ENCODE measurements around the gene TRPM3. TPM values are rescaled to one million over a fixed set of nuclear protein-coding genes. Genes with fewer than 3 reads are reported as not detected.
A peak's percentile ranks its signal among the peaks of the same experiment; 100 is the strongest.
"Not testable (repeated sequence)": the region's sequence is repeated elsewhere in the genome, so short reads cannot be mapped to it uniquely, and the experiment has no call there.

TRPM3 gene
- total RNA-seq, 1 experiment from 2014 or later: 0.03 TPM

DNA sequence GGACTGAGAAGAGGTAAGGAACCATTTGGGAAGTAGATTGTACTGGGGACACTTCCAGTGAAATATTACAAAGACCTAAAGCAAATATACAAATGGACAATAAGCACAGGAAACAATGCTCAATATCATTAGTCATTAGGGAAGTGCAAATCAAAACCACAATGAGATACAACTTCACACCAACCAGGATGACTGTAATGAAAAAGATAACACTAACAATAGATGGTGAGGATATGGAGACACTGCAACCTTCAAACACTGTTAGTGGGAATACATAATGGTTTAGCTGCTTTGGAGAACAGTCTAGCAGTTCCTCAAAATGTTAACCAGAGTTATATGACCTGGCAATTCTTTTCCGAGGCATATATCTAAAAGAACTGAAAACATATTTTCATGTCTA is 149.7 kb downstream of the TRPM3 start:
- no peaks in the 10 kb centered on the region for H3K27me3 ChIP-seq (replicated peaks)
- no peak overlapping the region for H3K4me3 ChIP-seq
- H3K9me3 ChIP-seq (replicated peaks): no peaks in the 10 kb centered on the region
- H3K27ac ChIP-seq: no peak overlapping the region
- no peaks in the 10 kb centered on the region for H3K4me1 ChIP-seq (replicated peaks)
- H3K36me3 ChIP-seq: no peaks in the 10 kb centered on the region
- DNase-seq (ENCODE audit: low read depth in 1 of 2, low spot score in 2 of 2): no peak

GRCh38 chr9:70966380-70966779 is 155.0 kb downstream of the TRPM3 start:
- H3K27ac ChIP-seq; H3K4me3 ChIP-seq; H3K4me1 ChIP-seq (replicated peaks); H3K36me3 ChIP-seq; H3K9me3 ChIP-seq (replicated peaks); DNase-seq (ENCODE audit: low read depth in 1 of 2, low spot score in 2 of 2); H3K27me3 ChIP-seq (replicated peaks): not testable (repeated sequence)

GRCh38 chr9:70964861-70965260 is 156.6 kb downstream of the TRPM3 start:
- no peaks in the 10 kb centered on the region for H3K9me3 ChIP-seq (replicated peaks)
- H3K36me3 ChIP-seq: no peaks in the 10 kb centered on the region
- no peaks in the 10 kb centered on the region for H3K27me3 ChIP-seq (replicated peaks)
- H3K27ac ChIP-seq: no peak overlapping the region
- H3K4me1 ChIP-seq (replicated peaks): no peaks in the 10 kb centered on the region
- H3K4me3 ChIP-seq: no peak overlapping the region
- DNase-seq (ENCODE audit: low read depth in 1 of 2, low spot score in 2 of 2): no peak

GRCh38 chr9:70963554-70963953 is 157.9 kb downstream of the TRPM3 start:
- Histone ChIP-seq H3K27me3 (replicated peaks) (no peaks in the 10 kb centered on the region), H3K4me3 (no peak overlapping the region), H3K4me1 (replicated peaks) (no peaks in the 10 kb centered on the region), H3K9me3 (replicated peaks) (no peaks in the 10 kb centered on the region), H3K27ac (no peak overlapping the region), H3K36me3 (peaks cover 3% of the 10 kb centered on the region; the same call in 1 of the 2 replicates)
- no peak for DNase-seq (ENCODE audit: low read depth in 1 of 2, low spot score in 2 of 2)

DNA sequence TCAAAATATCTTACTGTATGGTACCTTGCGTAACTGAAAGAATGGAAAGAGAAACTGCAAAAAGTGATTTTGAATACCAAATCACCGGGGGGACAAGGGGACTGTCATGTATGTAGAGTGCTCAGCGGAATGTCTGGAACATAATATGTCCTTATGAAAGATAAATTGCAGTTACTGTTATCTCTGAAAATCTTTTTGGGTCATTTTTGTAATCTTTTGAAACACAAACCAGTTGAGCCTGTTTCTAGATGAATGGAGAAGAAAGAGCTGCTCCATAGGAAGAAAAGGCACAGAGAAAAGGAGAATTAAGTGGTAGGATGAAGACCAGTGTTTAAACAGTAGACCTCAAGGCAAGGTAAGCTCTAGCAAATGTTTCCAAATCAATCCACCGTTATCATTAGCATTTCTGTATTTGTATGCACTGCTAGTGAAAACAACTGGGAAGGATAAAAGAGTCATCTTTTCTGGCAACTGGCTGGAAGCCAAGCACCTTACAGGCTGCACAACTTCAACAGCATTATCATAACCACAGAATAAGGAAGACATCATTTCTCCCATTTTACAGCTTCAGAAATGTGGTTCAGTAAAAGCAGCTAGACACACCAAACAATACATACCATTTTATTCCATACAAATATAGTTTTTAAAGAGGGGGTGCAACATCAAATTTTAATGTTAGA is 158.5 kb downstream of the TRPM3 start:
- DNase-seq (ENCODE audit: low read depth in 1 of 2, low spot score in 2 of 2): no peak

DNA sequence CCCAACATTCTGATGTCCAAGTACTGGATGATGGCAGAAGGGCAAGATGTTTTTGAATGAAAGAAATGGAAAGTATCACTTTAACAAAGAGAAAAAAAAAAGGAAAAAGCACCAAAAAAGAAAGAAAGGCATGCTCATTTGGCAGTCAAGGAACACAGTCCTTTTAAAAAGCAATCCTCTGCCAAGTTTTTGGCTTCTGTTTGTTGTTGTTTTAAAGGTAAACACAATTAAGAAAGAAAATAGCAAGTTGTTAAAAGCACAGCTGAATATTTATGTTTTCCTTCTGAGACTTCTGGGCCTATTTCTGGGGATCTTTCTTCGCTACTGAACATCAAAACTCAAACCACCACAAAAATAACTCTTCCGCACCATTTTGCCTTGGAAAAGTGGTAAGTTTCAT is 162.1 kb downstream of the TRPM3 start:
- Histone ChIP-seq H3K27ac (no peak overlapping the region), H3K4me1 (replicated peaks) (peaks cover 20% of the 10 kb centered on the region), H3K36me3 (peaks cover 3% of the 10 kb centered on the region; the same call in 1 of the 2 replicates), H3K27me3 (replicated peaks) (no peaks in the 10 kb centered on the region), H3K9me3 (replicated peaks) (no peaks in the 10 kb centered on the region), H3K4me3 (no peak overlapping the region)
- DNase-seq (ENCODE audit: low read depth in 1 of 2, low spot score in 2 of 2): no peak

More for the DNA sequence above, 158.5 kb downstream of the TRPM3 start:
- H3K27me3 ChIP-seq (replicated peaks): no peaks in the 10 kb centered on the region
- H3K4me3 ChIP-seq: no peak overlapping the region
- peaks cover 3% of the 10 kb centered on the region; the same call in 1 of the 2 replicates for H3K36me3 ChIP-seq
- no peak overlapping the region for H3K27ac ChIP-seq
- H3K4me1 ChIP-seq (replicated peaks): no peaks in the 10 kb centered on the region
- no peaks in the 10 kb centered on the region for H3K9me3 ChIP-seq (replicated peaks)

GRCh38 chr9:70954596-70955143 is 166.8 kb downstream of the TRPM3 start:
- peak in 1 of 2 experiments; percentile 43 for DNase-seq (ENCODE audit: low read depth in 1 of 2, low spot score in 2 of 2)
- Histone ChIP-seq H3K4me3 (peak overlapping the region; percentile 24), H3K27me3 (replicated peaks) (no peaks in the 10 kb centered on the region), H3K4me1 (replicated peaks) (peaks cover 47% of the 10 kb centered on the region), H3K27ac (peak overlapping the region; percentile 99), H3K36me3 (peaks cover 2% of the 10 kb centered on the region), H3K9me3 (replicated peaks) (no peaks in the 10 kb centered on the region)

DNA sequence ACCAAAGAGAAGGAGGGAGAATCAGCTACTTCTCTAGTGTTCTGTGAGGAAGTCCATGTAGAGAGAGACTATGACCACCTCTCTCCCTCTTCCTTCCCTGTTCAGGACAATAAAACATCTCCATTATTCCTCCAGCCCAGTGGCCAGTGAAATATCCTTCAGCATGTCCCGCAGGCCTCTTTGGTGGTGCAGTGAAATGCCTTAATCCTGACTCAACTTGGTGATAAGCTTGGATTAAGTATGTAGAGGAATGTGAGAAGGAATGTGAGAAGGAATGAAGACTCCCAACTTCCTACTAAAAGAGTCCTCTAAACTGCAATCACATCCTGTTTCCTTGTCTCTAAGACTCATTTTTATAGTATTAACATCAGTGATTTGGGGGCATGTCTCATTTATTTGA is 167.3 kb downstream of the TRPM3 start:
- peak overlapping the region; percentile 99 for H3K27ac ChIP-seq
- H3K4me3 ChIP-seq: peak overlapping the region; percentile 24
- DNase-seq (ENCODE audit: low read depth in 1 of 2, low spot score in 2 of 2): peak; percentile 88 to 94
- H3K36me3 ChIP-seq: no peaks in the 10 kb centered on the region; the same call in 1 of the 2 replicates
- peaks cover 47% of the 10 kb centered on the region for H3K4me1 ChIP-seq (replicated peaks)
- H3K27me3 ChIP-seq (replicated peaks): no peaks in the 10 kb centered on the region
- no peaks in the 10 kb centered on the region for H3K9me3 ChIP-seq (replicated peaks)

DNA sequence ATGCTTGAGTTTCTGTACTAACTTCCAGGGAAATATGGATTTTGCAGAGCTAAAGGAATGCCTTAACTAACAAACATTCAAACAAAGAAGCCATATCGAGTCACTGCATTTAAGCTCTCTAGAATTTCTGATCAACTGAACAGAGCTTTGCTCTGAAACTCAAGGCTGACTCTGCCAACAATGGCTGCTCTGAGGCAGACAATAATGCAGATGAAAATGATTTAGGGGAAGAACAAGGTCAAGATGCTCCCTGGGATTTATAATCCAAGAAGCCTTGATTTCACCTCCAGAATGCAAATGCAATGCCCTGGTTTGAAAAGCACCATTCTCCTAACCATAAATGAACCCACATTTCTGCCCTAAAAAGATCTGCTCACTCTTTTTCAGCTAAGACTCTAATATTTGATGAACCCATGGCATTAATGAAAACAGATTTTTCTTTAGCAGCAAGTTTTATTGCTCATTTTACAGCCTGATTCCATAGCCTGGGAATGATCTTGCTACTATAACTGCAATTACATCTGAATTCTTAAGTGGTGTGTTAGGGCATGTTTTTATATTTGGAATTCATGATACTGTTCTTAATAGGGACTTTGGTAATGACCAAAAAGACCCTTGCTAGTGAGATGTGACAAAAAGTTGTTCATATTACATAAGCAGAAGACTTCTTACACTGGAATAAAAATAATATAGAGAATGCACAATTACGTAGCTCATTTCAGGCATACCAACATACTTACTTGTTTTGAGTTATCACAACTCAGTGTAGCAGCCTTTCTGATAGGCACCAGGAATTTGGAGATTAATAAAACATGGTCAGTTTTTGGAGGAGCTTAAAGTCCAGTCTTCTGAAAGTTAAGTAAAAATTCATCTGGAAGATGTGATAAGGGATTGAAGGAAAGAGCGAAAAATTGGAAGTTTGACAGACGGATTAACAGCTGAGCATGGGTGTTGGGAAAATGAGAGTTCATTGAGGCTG is 169.4 kb downstream of the TRPM3 start:
- Histone ChIP-seq H3K4me3 (no peak overlapping the region), H3K27me3 (replicated peaks) (no peaks in the 10 kb centered on the region), H3K27ac (peak overlapping the region; percentile 99; the same call in 1 of the 2 replicates), H3K4me1 (replicated peaks) (peaks cover 48% of the 10 kb centered on the region), H3K9me3 (replicated peaks) (no peaks in the 10 kb centered on the region), H3K36me3 (no peaks in the 10 kb centered on the region; the same call in 1 of the 2 replicates)
- no peak for DNase-seq (ENCODE audit: low read depth in 1 of 2, low spot score in 2 of 2)

- H3K36me3 ChIP-seq: no peaks in the 10 kb centered on the region; the same call in 1 of the 2 replicates
- no peak overlapping the region for H3K27ac ChIP-seq
- no peaks in the 10 kb centered on the region for H3K9me3 ChIP-seq (replicated peaks)
- no peak for DNase-seq (ENCODE audit: low read depth in 1 of 2, low spot score in 2 of 2)
- no peaks in the 10 kb centered on the region for H3K27me3 ChIP-seq (replicated peaks)
- no peak overlapping the region for H3K4me3 ChIP-seq
- peaks cover 41% of the 10 kb centered on the region for H3K4me1 ChIP-seq (replicated peaks)
These were observed 171.2 kb downstream of the TRPM3 start for GRCh38 chr9:70950270-70950669.

DNA sequence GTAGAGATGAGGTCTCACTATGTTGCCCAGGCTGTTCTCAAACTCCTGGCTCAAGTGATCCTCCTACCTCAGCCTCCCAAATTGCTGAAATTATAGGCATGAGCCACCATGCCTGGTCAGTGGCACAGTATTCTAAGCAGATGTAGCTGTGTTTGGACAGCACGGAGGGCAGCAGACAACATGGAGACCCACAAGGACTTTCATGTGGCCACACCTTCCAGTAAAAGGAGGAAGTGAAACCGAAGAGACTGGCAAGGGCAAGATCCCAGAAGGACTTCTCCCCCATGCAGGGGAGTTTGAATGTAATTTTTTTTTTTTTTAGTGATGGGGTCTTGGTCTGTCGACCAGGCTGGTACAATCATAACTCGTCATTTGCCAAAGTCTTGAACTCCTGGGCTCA is 172.2 kb downstream of the TRPM3 start:
- Histone ChIP-seq H3K4me1 (replicated peaks) (peaks cover 32% of the 10 kb centered on the region), H3K27me3 (replicated peaks) (no peaks in the 10 kb centered on the region), H3K27ac (no peak overlapping the region), H3K9me3 (replicated peaks) (no peaks in the 10 kb centered on the region), H3K36me3 (no peaks in the 10 kb centered on the region; the same call in 1 of the 2 replicates), H3K4me3 (no peak overlapping the region)
- no peak for DNase-seq (ENCODE audit: low read depth in 1 of 2, low spot score in 2 of 2)

- Histone ChIP-seq H3K27me3 (replicated peaks) (no peaks in the 10 kb centered on the region), H3K27ac (no peak overlapping the region), H3K9me3 (replicated peaks) (no peaks in the 10 kb centered on the region), H3K4me3 (no peak overlapping the region), H3K36me3 (no peaks in the 10 kb centered on the region; the same call in 1 of the 2 replicates), H3K4me1 (replicated peaks) (peaks cover 28% of the 10 kb centered on the region)
- no peak for DNase-seq (ENCODE audit: low read depth in 1 of 2, low spot score in 2 of 2)
These were observed 172.7 kb downstream of the TRPM3 start for GRCh38 chr9:70948744-70949143.

- H3K4me3 ChIP-seq: no peak overlapping the region
- no peaks in the 10 kb centered on the region for H3K9me3 ChIP-seq (replicated peaks)
- H3K4me1 ChIP-seq (replicated peaks): peaks cover 16% of the 10 kb centered on the region
- no peaks in the 10 kb centered on the region for H3K27me3 ChIP-seq (replicated peaks)
- no peak for DNase-seq (ENCODE audit: low read depth in 1 of 2, low spot score in 2 of 2)
- no peak overlapping the region for H3K27ac ChIP-seq
- no peaks in the 10 kb centered on the region for H3K36me3 ChIP-seq
These were observed 173.9 kb downstream of the TRPM3 start for GRCh38 chr9:70947511-70947910.

- no peak for DNase-seq (ENCODE audit: low read depth in 1 of 2, low spot score in 2 of 2)
- no peak overlapping the region for H3K4me3 ChIP-seq
- H3K9me3 ChIP-seq (replicated peaks): no peaks in the 10 kb centered on the region
- H3K36me3 ChIP-seq: no peaks in the 10 kb centered on the region
- peaks cover 12% of the 10 kb centered on the region for H3K4me1 ChIP-seq (replicated peaks)
- H3K27ac ChIP-seq: no peak overlapping the region
- no peaks in the 10 kb centered on the region for H3K27me3 ChIP-seq (replicated peaks)
These were observed 174.3 kb downstream of the TRPM3 start for GRCh38 chr9:70947086-70947485.
